HG02970 (cell line): ENCODE results near the gene NUP43.
"Not testable (repeated sequence)": the region's sequence is repeated elsewhere in the genome, so short reads cannot be mapped to it uniquely, and the experiment has no call there.

Experiments
- ATAC-seq: cut with Tn5 transposase; IDR thresholded peaks from one replicate; pipeline ENCODE4 v1.9.1; 2021; ENCODE audit warnings: mild to moderate bottlenecking, moderate library complexity, moderate number of reproducible peaks; ENCODE audit not compliant: unreplicated experiment, low FRiP score

Gene NUP43

GRCh38 chr6:149749594-149750135 is 3.3 kb upstream of the NUP43 start, which contains the start of gene PCMT1:
Gene PCMT1, plus strand, starts transcription at chr6:149749741. Its CDS starts 161 bp downstream, at chr6:149749902.
- ATAC-seq, result peak; percentile 88

- ATAC-seq, result not testable (repeated sequence)
Observed at GRCh38 chr6:149749082-149749593, 2.8 kb upstream of the NUP43 start.

- ATAC-seq, result not testable (repeated sequence)
Observed at GRCh38 chr6:149745252-149745651, 1.1 kb downstream of the NUP43 start.

- ATAC-seq, result no peak
Observed at GRCh38 chr6:149734915-149735314, 11.4 kb downstream of the NUP43 start.

- no peak for ATAC-seq
Observed at GRCh38 chr6:149733089-149733720, 13.1 kb downstream of the NUP43 start.

DNA sequence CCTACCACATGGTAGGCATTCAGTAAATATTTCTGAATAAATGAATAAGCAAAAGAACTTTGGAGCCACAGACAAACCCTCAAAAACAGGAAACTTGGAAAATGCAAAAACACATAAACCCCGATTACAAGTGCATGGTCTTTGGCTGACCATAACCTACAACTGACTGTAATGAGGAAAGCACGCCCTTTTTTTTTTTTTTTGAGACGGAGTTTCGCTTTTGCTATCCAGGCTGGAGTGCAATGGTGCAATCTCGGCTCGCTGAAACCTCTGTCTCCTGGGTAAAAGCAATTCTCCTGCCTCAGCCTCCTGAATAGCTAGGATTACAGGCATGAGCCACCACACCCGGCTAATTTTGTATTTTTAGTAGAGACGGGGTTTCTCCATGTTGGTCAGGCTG is 16.5 kb downstream of the NUP43 start:
- no peak for ATAC-seq

DNA sequence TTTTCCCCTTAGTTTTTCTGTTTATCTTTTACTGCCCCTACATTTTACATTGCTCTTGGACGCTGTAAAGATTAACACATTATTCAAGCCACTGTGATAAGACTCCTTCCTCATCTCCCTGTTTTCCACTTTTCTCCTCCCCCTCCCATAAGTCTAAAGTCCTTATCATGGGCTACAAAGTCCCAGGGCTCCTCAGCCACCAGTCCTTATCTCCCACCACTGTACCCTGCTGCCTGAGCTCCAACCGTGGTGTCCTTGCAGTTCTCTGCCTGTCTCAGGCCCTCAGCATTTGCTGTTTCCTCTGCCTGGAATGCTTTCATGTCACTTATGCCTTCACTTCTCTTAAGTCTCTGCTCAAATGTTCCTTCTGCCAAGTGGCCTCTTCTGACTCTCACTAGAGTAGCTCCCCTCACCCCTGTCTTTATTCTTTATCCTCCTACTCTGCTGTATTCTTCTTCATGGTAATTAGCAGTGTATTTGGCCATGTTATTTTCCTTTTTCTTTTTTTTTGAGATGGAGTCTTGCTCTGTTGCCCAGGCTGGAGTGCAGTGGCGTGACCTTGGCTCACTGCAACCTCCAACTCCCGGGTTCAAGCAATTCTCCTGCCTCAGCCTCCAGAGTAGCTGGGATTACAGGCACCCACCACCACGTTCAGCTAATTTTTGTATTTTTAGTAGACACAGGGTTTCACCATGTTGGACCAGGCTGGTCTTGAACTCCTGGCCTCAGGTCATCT is 17.7 kb downstream of the NUP43 start:
- ATAC-seq, result no peak

DNA sequence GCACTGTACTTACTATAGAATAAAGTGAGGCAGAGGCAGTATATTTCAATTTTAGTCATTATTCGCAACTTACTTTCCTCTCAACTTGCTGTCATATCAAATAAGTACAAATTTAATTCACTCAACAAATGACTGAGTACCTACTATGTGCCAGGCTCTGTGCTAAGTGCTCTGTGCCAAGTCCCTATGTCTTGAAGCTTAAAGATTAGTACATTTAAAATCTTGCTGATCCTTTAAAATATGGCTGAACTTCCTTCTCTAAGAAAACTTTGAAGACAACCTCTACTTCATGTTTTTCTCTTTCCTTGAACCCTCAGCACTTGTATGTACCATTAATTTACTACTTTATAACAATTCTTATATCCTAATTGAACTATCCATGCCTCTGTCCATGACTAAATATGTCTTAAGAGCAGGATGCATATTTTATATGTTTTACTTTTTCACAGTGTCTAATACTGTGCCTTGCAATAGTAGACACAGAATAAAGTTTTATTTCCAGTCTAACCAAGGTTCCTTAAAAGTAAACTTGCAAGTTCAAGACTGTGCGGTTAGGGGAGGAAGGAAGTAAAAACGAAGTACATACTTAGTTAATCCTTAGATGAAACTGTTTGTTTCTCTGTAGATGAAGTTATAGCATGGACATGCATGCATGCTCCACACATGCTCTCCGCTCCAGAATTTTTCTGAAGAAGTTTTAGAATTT is 18.4 kb downstream of the NUP43 start:
- ATAC-seq, result no peak

DNA sequence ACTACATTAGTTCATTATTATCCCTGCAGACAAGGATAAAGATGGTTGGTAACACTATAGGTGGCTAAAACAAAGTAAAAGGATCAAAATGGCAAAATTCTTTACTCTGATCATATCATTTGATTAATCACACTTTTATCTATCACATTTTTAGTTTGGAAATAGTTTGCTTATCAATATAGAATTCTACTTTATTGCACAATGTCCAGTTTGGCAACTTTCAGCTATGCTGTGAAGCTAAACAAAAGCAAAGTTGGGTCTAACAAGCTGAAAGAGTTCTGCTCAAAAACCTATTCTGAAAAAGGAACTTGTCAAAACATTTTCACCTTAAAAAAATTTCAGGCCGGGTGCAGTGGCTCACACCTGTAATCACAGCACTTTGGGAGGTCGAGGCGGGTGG is 20.5 kb downstream of the NUP43 start:
- ATAC-seq, result no peak

GRCh38 chr6:149723771-149724417 is 22.4 kb downstream of the NUP43 start:
- no peak for ATAC-seq

DNA sequence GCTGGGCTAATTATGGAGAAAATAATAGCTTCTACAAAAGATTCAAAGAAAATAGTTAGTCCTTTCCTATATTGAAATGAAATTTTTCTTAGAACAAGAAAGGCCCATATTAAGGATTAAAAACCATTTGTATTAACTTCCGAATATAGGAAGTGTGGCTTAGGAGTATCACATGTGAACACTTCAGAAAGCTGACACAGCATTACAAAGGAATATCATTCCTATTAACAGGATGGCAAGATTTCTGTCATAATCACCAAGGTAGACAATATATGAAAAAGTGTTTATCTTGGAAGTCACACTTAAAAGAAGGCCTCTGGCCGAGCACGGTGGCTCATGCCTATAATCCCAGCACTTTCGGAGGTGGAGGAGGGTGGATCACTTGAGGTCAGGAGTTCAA is 23.1 kb downstream of the NUP43 start:
- ATAC-seq, result no peak

GRCh38 chr6:149719531-149719930 is 26.8 kb downstream of the NUP43 start:
- ATAC-seq, result no peak

GRCh38 chr6:149717588-149718458 is 28.5 kb downstream of the NUP43 start, which contains the start of gene LATS1:
Gene LATS1, minus strand, starts transcription at chr6:149718101. Its CDS starts 15,975 bp downstream, at chr6:149702126.
- ATAC-seq, result peak; percentile 76

- ATAC-seq, result peak; percentile 3
Observed at GRCh38 chr6:149717255-149717587, 29.1 kb downstream of the NUP43 start.

GRCh38 chr6:149716181-149716963 is 30.0 kb downstream of the NUP43 start:
- no peak for ATAC-seq

DNA sequence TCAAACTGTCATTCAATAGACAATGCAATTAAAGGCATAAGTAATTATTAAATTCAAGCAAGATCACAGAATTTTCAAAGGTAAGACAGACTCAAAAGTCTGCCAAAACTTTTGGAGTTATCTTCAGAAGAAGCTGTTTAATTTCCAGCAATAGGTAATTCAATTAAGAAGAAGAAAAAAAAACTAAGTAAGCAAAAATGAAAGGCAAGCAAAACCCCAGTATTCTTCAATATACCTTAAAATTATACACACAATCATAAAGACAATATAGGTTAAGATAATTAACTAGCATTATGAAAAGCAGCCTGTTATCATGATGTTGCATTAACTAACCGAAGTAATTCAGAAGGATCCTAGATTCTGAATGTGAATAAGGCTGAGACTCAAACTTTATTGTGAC is 31.9 kb downstream of the NUP43 start:
- no peak for ATAC-seq

DNA sequence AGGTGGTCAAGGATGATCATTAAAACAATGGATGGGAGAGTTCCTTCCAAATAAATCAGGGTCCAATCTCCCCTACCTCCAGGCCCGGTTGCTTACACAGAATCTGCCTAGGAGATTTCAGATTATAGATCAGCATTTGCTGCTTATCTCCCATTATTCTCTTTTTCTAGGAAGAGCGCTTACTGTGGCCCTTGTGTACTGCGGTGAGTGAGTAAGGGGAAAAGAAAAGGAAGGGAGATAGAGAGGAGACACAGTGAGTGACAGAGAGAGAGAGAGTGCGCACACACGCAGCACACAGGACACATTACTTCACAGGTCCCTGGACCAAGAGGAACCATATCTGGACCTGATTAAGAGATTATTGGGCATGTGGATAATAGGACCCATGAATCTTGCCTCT is 34.6 kb downstream of the NUP43 start:
- ATAC-seq, result no peak

GRCh38 chr6:149701714-149702113 is 44.6 kb downstream of the NUP43 start:
- no peak for ATAC-seq

- ATAC-seq, result no peak
Observed at GRCh38 chr6:149699150-149699549, 47.2 kb downstream of the NUP43 start.
